ENCODE measurements around the gene SSBP4.

Gene SSBP4

GRCh38 chr19:18431351-18432197, 12.4 kb downstream of the SSBP4 start (continued):
- TF ChIP-seq ZBTB17 (tag by site-specific recombination; IDR thresholded peaks at IDR 0.05) = no peak
- TF ChIP-seq ZNF23 (tag by site-specific recombination; IDR thresholded peaks at IDR 0.05; ENCODE audit: borderline replicate concordance) = no peak
- TF ChIP-seq ZNF391 (tag by site-specific recombination; IDR thresholded peaks at IDR 0.05; ENCODE audit: borderline replicate concordance, low read depth) = no peak
- TF ChIP-seq ZNF214 (tag by site-specific recombination; IDR thresholded peaks at IDR 0.05; ENCODE audit: borderline replicate concordance) = no peak
- no peak for TF ChIP-seq ZNF561 (tag by site-specific recombination; IDR thresholded peaks at IDR 0.05; ENCODE audit: borderline replicate concordance)
- peak; percentile 34; the same call in 1 of the 2 replicates for TF ChIP-seq ZXDB (tag by site-specific recombination; IDR thresholded peaks at IDR 0.05)
- no peak for TF ChIP-seq PRDM1 (tag by site-specific recombination; IDR thresholded peaks at IDR 0.05)
- no peak for TF ChIP-seq GLI4 (tag by site-specific recombination; IDR thresholded peaks at IDR 0.05)
- no peak for TF ChIP-seq PRDM4 (tag by site-specific recombination; IDR thresholded peaks at IDR 0.05)
- peak; percentile 43 for TF ChIP-seq ZBTB8A (tag by site-specific recombination; IDR thresholded peaks at IDR 0.05)
- TF ChIP-seq ZNF366 (tag by site-specific recombination; conservative IDR thresholded peaks at IDR 0.05) = no peak
- TF ChIP-seq ZNF670 (tag by site-specific recombination; IDR thresholded peaks at IDR 0.05; ENCODE audit: low read depth) = no peak
- TF ChIP-seq ZBTB6 (tag by site-specific recombination; IDR thresholded peaks at IDR 0.05) = no peak
- TF ChIP-seq ZNF133 (tag by site-specific recombination; IDR thresholded peaks at IDR 0.05) = no peak
- peak; percentile 54 for TF ChIP-seq MZF1 (tag by site-specific recombination; IDR thresholded peaks at IDR 0.05; ENCODE audit: borderline replicate concordance)
- TF ChIP-seq KLF8 (tag by site-specific recombination; IDR thresholded peaks at IDR 0.05) = 0 out of 2 replicates have a peak, but pooled peaks have one; percentile 24
- TF ChIP-seq HOXC10 (CRISPR knock-in tag; IDR thresholded peaks at IDR 0.05) = no peak
- no peak for TF ChIP-seq ZNF843 (tag by site-specific recombination; IDR thresholded peaks at IDR 0.05)
- TF ChIP-seq ZNF266 (tag by site-specific recombination; IDR thresholded peaks at IDR 0.05; ENCODE audit: low read depth) = no peak
- TF ChIP-seq SP3 (tag by site-specific recombination; IDR thresholded peaks at IDR 0.05) = peak; percentile 29; the same call in 1 of the 2 replicates
- TF ChIP-seq ZNF280D (tag by site-specific recombination; IDR thresholded peaks at IDR 0.05) = no peak
- no peak for TF ChIP-seq ZNF704 (tag by site-specific recombination; IDR thresholded peaks at IDR 0.05)
- no peak for TF ChIP-seq ZNF623 (tag by site-specific recombination; IDR thresholded peaks at IDR 0.05)
- TF ChIP-seq CTCF (tag by site-specific recombination; IDR thresholded peaks at IDR 0.05) = no peak
- TF ChIP-seq ZNF148 (tag by site-specific recombination; IDR thresholded peaks at IDR 0.05; ENCODE audit: borderline replicate concordance) = no peak
- no peak for TF ChIP-seq ZSCAN23 (tag by site-specific recombination; IDR thresholded peaks at IDR 0.05)
- peak; percentile 83; the same call in 1 of the 2 replicates for TF ChIP-seq BCL11B (tag by site-specific recombination; IDR thresholded peaks at IDR 0.05; ENCODE audit: low read depth)
